ACC112 (cell line): Measurements from ENCODE around the gene FBXO28.

Experiments
- H2AFZ ChIP-seq: fragments of 200-600 bp; sonication (generic); one replicate; pipeline ENCODE4 v1.6.0; 2017; ENCODE audit warnings: antibody characterized with exemption, low read length; ENCODE audit not compliant: unreplicated experiment
- H3K27ac ChIP-seq: fragments of 200-600 bp; sonication (generic); 2 replicates; pipeline ENCODE4 v1.5.1; 2014; ENCODE audit warnings: low read depth, mild to moderate bottlenecking, antibody characterized with exemption, low read length, moderate library complexity
- H3K27me3 ChIP-seq: fragments of 200-600 bp; sonication (generic); 2 replicates; pipeline ENCODE4 v1.6.1; 2014; ENCODE audit warnings: mild to moderate bottlenecking, antibody characterized with exemption, low read length, moderate library complexity, mixed read lengths; ENCODE audit not compliant: insufficient read depth
- H3K36me3 ChIP-seq: fragments of 200-600 bp; sonication (generic); 2 replicates; pipeline ENCODE4 v1.6.1; 2016; ENCODE audit warnings: mild to moderate bottlenecking, antibody characterized with exemption, low read length, moderate library complexity, mixed read lengths; ENCODE audit not compliant: insufficient read depth
- H3K4me1 ChIP-seq: fragments of 200-600 bp; sonication (generic); one replicate; pipeline ENCODE4 v1.6.1; 2016; ENCODE audit warnings: low read length, mixed read lengths; ENCODE audit not compliant: insufficient read depth, unreplicated experiment, control insufficient read depth
- H3K4me3 ChIP-seq: fragments of 200-600 bp; sonication (generic); 2 replicates; pipeline ENCODE4 v1.5.1; 2014; ENCODE audit warnings: mild to moderate bottlenecking, low read depth, low read length
- H3K79me2 ChIP-seq: fragments of 200-600 bp; sonication (generic); one replicate; pipeline ENCODE4 v1.6.0; 2016; ENCODE audit warnings: low read length; ENCODE audit not compliant: control insufficient read depth, unreplicated experiment, insufficient read depth

The FBXO28 gene

GRCh38 chr1:224080115-224080774, 33.7 kb upstream of the FBXO28 start:
- peaks cover 8% of the 10 kb centered on the region for H3K4me1 ChIP-seq
- no peaks in the 10 kb centered on the region for H3K36me3 ChIP-seq
- no peaks in the 10 kb centered on the region for H3K27me3 ChIP-seq
- peak overlapping the region; percentile 22 for H2AFZ ChIP-seq
- peak overlapping the region; percentile 55; the same call in 1 of the 2 replicates for H3K27ac ChIP-seq
- H3K4me3 ChIP-seq, result no peak overlapping the region
- H3K79me2 ChIP-seq, result no peaks in the 10 kb centered on the region

DNA sequence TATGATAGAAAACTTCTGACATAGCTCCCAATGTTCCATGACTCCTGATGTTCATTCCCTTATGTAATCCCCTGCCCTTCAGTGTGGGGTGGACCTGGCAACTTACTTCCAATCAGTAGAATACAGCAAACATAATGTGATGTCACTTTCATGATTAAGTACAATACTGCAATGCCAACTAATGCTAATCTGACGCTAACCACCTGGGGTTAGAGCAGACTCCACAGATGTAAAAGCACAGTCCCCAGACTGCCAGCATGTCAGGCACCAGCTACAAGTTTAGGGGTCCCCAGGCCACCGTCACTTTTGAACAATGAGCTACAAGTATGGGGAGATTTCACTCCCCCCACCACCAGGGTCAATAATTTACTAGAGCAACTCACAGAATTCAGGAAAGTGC, 32.3 kb upstream of the FBXO28 start:
- Histone ChIP-seq H3K79me2 (no peaks in the 10 kb centered on the region), H3K4me1 (peaks cover 8% of the 10 kb centered on the region), H2AFZ (no peak overlapping the region), H3K36me3 (no peaks in the 10 kb centered on the region), H3K4me3 (no peak overlapping the region), H3K27me3 (no peaks in the 10 kb centered on the region), H3K27ac (no peak overlapping the region)

- no peaks in the 10 kb centered on the region for H3K36me3 ChIP-seq
- no peak overlapping the region for H3K27ac ChIP-seq
- H2AFZ ChIP-seq, result no peak overlapping the region
- peaks cover 8% of the 10 kb centered on the region for H3K4me1 ChIP-seq
- no peaks in the 10 kb centered on the region for H3K79me2 ChIP-seq
- H3K27me3 ChIP-seq, result no peaks in the 10 kb centered on the region
- H3K4me3 ChIP-seq, result no peak overlapping the region
These were observed 31.8 kb upstream of the FBXO28 start for GRCh38 chr1:224082146-224082545.

DNA sequence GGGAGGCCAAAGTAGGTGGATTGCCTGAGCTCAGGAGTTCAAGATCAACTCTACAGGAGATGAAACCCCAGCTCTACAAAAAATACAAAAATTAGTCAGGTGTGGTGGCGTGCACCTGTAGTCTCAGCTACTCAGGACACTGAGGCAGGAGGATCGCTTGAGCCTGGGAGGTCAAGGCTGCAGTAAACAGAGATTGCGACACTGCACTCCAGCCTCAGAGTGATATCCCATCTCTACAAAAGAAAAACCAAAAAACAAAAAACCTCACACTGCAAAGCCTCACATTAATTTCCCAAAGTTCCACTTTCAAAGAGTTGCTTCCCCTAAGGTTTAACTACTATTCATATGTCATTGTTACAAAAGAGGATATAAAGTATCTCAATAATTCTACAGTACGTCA, 29.0 kb upstream of the FBXO28 start:
- Histone ChIP-seq H2AFZ (no peak overlapping the region), H3K79me2 (no peaks in the 10 kb centered on the region), H3K27me3 (no peaks in the 10 kb centered on the region), H3K4me3 (no peak overlapping the region), H3K27ac (no peak overlapping the region), H3K36me3 (no peaks in the 10 kb centered on the region), H3K4me1 (peaks cover 8% of the 10 kb centered on the region)

- Histone ChIP-seq H3K36me3 (no peaks in the 10 kb centered on the region), H3K79me2 (no peaks in the 10 kb centered on the region), H3K4me3 (no peak overlapping the region), H3K4me1 (peaks cover 4% of the 10 kb centered on the region), H3K27ac (no peak overlapping the region), H3K27me3 (no peaks in the 10 kb centered on the region), H2AFZ (no peak overlapping the region)
These were observed 28.3 kb upstream of the FBXO28 start for GRCh38 chr1:224085421-224086108.

DNA sequence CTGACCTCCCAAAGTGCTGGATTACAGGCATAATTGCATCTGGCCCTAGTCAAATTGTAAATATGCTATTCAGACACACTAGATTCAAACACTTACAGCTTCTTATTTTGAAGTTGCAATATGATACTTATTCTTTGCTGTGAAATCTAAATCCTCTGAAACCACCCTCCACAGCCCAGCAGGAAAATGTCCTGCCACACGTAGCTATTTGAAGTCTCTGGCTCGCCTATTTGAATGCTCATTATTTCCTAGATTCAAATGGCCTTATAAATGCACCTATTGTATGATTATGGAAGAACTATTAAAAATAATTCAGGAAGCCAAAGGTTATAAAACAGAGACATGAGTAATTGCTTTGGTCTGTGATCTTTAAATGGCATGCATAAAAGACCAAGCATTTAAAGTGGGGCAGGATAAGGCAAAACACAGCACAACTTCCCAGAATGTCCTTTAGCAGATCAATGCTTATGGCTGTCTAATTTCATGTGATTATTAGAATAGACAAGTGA, 26.6 kb upstream of the FBXO28 start:
- H3K4me1 ChIP-seq, result no peaks in the 10 kb centered on the region
- no peaks in the 10 kb centered on the region for H3K79me2 ChIP-seq
- H3K4me3 ChIP-seq, result no peak overlapping the region
- no peak overlapping the region for H3K27ac ChIP-seq
- no peaks in the 10 kb centered on the region for H3K27me3 ChIP-seq
- no peak overlapping the region for H2AFZ ChIP-seq
- no peaks in the 10 kb centered on the region for H3K36me3 ChIP-seq

DNA sequence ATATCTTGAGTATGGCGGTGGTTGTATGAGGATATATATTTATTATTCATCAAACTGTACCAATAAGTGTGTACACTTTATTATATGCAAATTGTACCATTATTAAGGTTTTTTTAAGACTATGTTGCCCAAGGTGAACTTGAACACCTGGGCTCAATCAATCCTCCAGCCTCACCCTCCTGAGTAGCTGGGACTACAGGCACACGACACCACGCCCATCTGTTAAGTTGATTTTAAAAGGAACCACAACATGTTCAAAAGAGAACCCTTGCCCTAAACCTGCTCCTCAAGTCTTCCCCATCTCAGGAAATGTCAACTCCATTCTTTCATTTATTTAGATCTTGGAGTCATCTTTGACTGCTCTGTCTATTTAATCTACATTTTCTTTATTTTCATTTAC, 24.3 kb upstream of the FBXO28 start:
- H2AFZ ChIP-seq, result no peak overlapping the region
- H3K27ac ChIP-seq, result no peak overlapping the region
- H3K36me3 ChIP-seq, result no peaks in the 10 kb centered on the region
- H3K4me1 ChIP-seq, result no peaks in the 10 kb centered on the region
- H3K27me3 ChIP-seq, result no peaks in the 10 kb centered on the region
- H3K79me2 ChIP-seq, result no peaks in the 10 kb centered on the region
- no peak overlapping the region for H3K4me3 ChIP-seq

DNA sequence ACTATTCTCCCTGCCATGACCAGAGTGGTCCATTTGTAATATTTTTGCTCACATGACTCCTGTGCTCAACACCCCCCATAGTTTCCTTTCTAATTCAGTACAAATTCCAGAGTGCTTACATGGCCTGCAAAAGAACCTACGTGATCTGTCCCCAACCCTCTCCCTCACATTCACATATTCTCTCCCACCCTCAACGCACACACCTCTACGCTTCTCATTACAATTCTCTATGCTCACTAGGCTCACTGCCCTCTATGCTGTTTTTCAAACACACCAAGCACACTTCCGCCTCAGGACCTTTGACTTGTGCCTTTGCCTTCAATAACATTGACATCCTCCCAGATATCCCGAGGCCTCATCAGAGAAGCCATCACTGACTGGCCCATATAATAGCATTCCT, 23.8 kb upstream of the FBXO28 start:
- no peak overlapping the region for H2AFZ ChIP-seq
- no peaks in the 10 kb centered on the region for H3K79me2 ChIP-seq
- H3K4me1 ChIP-seq, result no peaks in the 10 kb centered on the region
- no peaks in the 10 kb centered on the region for H3K36me3 ChIP-seq
- H3K27me3 ChIP-seq, result 0 out of 2 replicates have a peak, but pooled peaks cover 2% of the 10 kb centered on the region
- no peak overlapping the region for H3K27ac ChIP-seq
- H3K4me3 ChIP-seq, result no peak overlapping the region

DNA sequence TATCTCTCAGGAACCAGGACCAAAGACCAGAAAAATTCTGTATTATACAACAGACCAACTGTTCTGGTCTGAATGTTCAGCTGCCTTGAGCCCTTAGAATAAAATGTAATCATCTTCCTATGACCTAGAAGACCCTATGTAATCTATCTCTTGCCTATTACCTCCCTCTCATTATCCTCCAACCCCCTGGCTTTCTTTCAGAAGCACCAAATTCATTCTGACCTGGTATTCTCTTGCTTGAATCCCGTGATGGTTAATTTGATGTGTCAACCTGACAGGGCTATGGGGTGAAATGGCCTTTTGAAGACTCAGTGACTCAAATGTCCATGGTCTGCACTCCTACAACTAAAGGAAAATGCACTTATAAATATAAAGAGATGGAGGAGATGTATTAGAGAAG, 21.8 kb upstream of the FBXO28 start:
- Histone ChIP-seq H3K4me3 (no peak overlapping the region), H3K27ac (no peak overlapping the region), H3K79me2 (no peaks in the 10 kb centered on the region), H3K4me1 (no peaks in the 10 kb centered on the region), H2AFZ (no peak overlapping the region), H3K36me3 (no peaks in the 10 kb centered on the region), H3K27me3 (peaks cover 14% of the 10 kb centered on the region)

- Histone ChIP-seq H3K27me3 (peaks cover 18% of the 10 kb centered on the region), H3K27ac (no peak overlapping the region), H3K4me1 (no peaks in the 10 kb centered on the region)
These were observed 21.3 kb upstream of the FBXO28 start for GRCh38 chr1:224092601-224093000.

GRCh38 chr1:224095339-224095738, 18.6 kb upstream of the FBXO28 start:
- Histone ChIP-seq H3K79me2 (no peaks in the 10 kb centered on the region), H2AFZ (no peak overlapping the region), H3K4me1 (no peaks in the 10 kb centered on the region), H3K4me3 (no peak overlapping the region), H3K27ac (no peak overlapping the region), H3K27me3 (peaks cover 23% of the 10 kb centered on the region), H3K36me3 (no peaks in the 10 kb centered on the region)

More at GRCh38 chr1:224092601-224093000, 21.3 kb upstream of the FBXO28 start:
- H2AFZ ChIP-seq, result no peak overlapping the region
- no peaks in the 10 kb centered on the region for H3K36me3 ChIP-seq
- no peak overlapping the region for H3K4me3 ChIP-seq
- no peaks in the 10 kb centered on the region for H3K79me2 ChIP-seq
